Transverse colon (tissue), 4 donors: ENCODE data around the gene SLC25A25. TPM values are rescaled to one million over a fixed set of nuclear protein-coding genes. Genes with fewer than 3 reads are reported as not detected.
A peak's percentile ranks its signal among the peaks of the same experiment; 100 is the strongest.

Experiments used
- DNase-seq: peaks from one replicate; pipeline ENCODE4 v3.0.0-alpha.2; 2019
- H3K27ac ChIP-seq, 4 donors: fragments of 200-600 bp; sonication (generic); 2 replicates each; pipeline ENCODE4 v1.5.1; 2016 to 2018; ENCODE audit warnings: inconsistent platforms in 4 of 4
- H3K27me3 ChIP-seq: fragments of 200-600 bp; sonication (generic); 2 replicates; pipeline ENCODE4 v1.5.1; 2017; ENCODE audit warnings: inconsistent platforms
- H3K36me3 ChIP-seq, 4 donors: fragments of 200-600 bp; sonication (generic); 2 replicates each; pipeline ENCODE4 v1.5.1; 2017 to 2019; ENCODE audit warnings: inconsistent platforms in 4 of 4
- H3K4me1 ChIP-seq, 4 donors: fragments of 200-600 bp; sonication (generic); 2 replicates each; pipeline ENCODE4 v1.5.1; 2017 to 2020; ENCODE audit warnings: inconsistent platforms in 4 of 4
- H3K4me3 ChIP-seq, 4 donors: fragments of 200-600 bp; sonication (generic); 1 replicate in 1 of 4; 2 replicates in 3 of 4; pipeline versions ENCODE4 v1.5.1 to v1.6.1; 2017 to 2019; ENCODE audit warnings: inconsistent platforms in 4 of 4
- H3K9me3 ChIP-seq, 2 donors: fragments of 200-600 bp; sonication (generic); 2 replicates each; pipeline ENCODE4 v1.5.1; 2017 to 2019; ENCODE audit warnings: inconsistent platforms in 2 of 2
- EP300 ChIP-seq: sonication (generic); formaldehyde crosslinking; IDR thresholded peaks from one replicate; pipeline ENCODE4 v1.6.1; 2017; ENCODE audit warnings: antibody characterized with exemption, low read depth
- POLR2A ChIP-seq: fragments of 450-650 bp; IDR thresholded peaks from one replicate; pipeline ENCODE4 v1.6.1; 2016; ENCODE audit warnings: antibody characterized with exemption, mild to moderate bottlenecking, moderate library complexity
- POLR2AphosphoS5 ChIP-seq, 3 donors: sonication (generic); formaldehyde crosslinking; IDR thresholded peaks; one replicate each; pipeline ENCODE4 v1.6.1; 2016; ENCODE audit warnings: antibody characterized with exemption in 3 of 3
- WGBS, 2 donors: methylation state at CpG; one replicate each; pipeline ENCODE4 v1.1.5; 2018; ENCODE audit warnings: low coverage in 1 of 2; 5-methylcytosine and 5-hydroxymethylcytosine counted together
- in situ Hi-C, 4 donors: fragments of 200-750 bp; cut with MboI; loops; one replicate each; pipeline versions ENCODE4 v1.15.0 to v1.15.1; 2017; ENCODE audit warnings: low sequenced_read_pairs in 3 of 4, low pct_ligation_motif_present in 1 of 4, low pct_unique_long_range_greater_than_20kb in 1 of 4
- intact Hi-C: fragments of 100-400 bp; cut with DNase I; formaldehyde crosslinking; loops from one replicate; pipeline ENCODE4 v1.15.1; 2023; ENCODE audit warnings: low total_unique reads
- total RNA-seq, 4 donors: library from RNA; depleted of rRNA; stranded (reverse); fragments of >200 nt; gene quantifications; one replicate each; pipeline ENCODE4 v1.1.0, GENCODE V29; 2016
- TF ChIP-seq, protein P1 (sequence below), 5 experiments: fragments of 200-600 bp in 3 of 5; fragments of 450-650 bp in 2 of 5; sonication (generic) in 3 of 5; IDR thresholded peaks; 1 replicate in 2 of 5; 2 replicates in 3 of 5; pipeline ENCODE4 v1.5.1; 2016 to 2017; ENCODE audit warnings: antibody characterized with exemption in 5 of 5, inconsistent platforms in 3 of 5, mild to moderate bottlenecking in 2 of 5, moderate library complexity in 1 of 5

SLC25A25 gene
- total RNA-seq, 4 donors from 2014 or later: 25.5 to 35.5 (median 32.5) TPM

GRCh38 chr9:128065907-128066712 lies 1.9 kb upstream of the SLC25A25 start:
- H3K4me3 ChIP-seq: peak overlapping the region; percentile 6 to 61 (median 32)
- no peaks in the 10 kb centered on the region for H3K36me3 ChIP-seq
- H3K9me3 ChIP-seq: no peaks in the 10 kb centered on the region
- 80 to 94% methylated on average over 1 to 18 of the region's 18 CpGs for WGBS, 2 donors
- intact Hi-C loops: no loop called here
- no peak for DNase-seq
- H3K4me1 ChIP-seq: peaks cover 21 to 70% (median 51%) of the 10 kb centered on the region in 4 donors
- in situ Hi-C loops: no loop called here
- H3K27me3 ChIP-seq: no peaks in the 10 kb centered on the region
- peak overlapping the region; percentile 97 to 100 (median 99) for H3K27ac ChIP-seq
- no peak for TF ChIP-seq POLR2A
- TF ChIP-seq, protein P1, sequence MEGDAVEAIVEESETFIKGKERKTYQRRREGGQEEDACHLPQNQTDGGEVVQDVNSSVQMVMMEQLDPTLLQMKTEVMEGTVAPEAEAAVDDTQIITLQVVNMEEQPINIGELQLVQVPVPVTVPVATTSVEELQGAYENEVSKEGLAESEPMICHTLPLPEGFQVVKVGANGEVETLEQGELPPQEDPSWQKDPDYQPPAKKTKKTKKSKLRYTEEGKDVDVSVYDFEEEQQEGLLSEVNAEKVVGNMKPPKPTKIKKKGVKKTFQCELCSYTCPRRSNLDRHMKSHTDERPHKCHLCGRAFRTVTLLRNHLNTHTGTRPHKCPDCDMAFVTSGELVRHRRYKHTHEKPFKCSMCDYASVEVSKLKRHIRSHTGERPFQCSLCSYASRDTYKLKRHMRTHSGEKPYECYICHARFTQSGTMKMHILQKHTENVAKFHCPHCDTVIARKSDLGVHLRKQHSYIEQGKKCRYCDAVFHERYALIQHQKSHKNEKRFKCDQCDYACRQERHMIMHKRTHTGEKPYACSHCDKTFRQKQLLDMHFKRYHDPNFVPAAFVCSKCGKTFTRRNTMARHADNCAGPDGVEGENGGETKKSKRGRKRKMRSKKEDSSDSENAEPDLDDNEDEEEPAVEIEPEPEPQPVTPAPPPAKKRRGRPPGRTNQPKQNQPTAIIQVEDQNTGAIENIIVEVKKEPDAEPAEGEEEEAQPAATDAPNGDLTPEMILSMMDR (IDR thresholded peaks at IDR 0.05): no peak
- TF ChIP-seq POLR2AphosphoS5 (IDR thresholded peaks at IDR 0.05): no peak
- TF ChIP-seq EP300: no peak

- H3K27me3 ChIP-seq: no peaks in the 10 kb centered on the region
- DNase-seq: peak; percentile 97
- H3K36me3 ChIP-seq: no peaks in the 10 kb centered on the region
- H3K27ac ChIP-seq: peak within 1 kb of the TSS; percentile 97 to 100 (median 99)
- no peaks in the 10 kb centered on the region for H3K9me3 ChIP-seq
- intact Hi-C loops: no loop called here
- 0 to 41% methylated on average over 2 to 48 of the region's 54 CpGs for WGBS, 2 donors
- peaks cover 21 to 70% (median 53%) of the 10 kb centered on the region in 4 donors for H3K4me1 ChIP-seq
- TF ChIP-seq POLR2A: peak; percentile 65
- TF ChIP-seq, protein P1 (IDR thresholded peaks at IDR 0.05): peak in 1 of 5 experiments; percentile 11
- peak in 2 of 3 donors; percentile 53 to 74 for TF ChIP-seq POLR2AphosphoS5 (IDR thresholded peaks at IDR 0.05)
- no peak for TF ChIP-seq EP300
- H3K4me3 ChIP-seq: peak within 1 kb of the TSS; percentile 76 to 98 (median 82)
- in situ Hi-C loops: no loop called here
Measured at GRCh38 chr9:128066713-128067644, 1.1 kb upstream of the SLC25A25 start, which contains the start of gene NAIF1. TSS of gene NAIF1 (minus strand) at chr9:128067320. CDS start at chr9:128067101, 219 bp downstream.

DNA sequence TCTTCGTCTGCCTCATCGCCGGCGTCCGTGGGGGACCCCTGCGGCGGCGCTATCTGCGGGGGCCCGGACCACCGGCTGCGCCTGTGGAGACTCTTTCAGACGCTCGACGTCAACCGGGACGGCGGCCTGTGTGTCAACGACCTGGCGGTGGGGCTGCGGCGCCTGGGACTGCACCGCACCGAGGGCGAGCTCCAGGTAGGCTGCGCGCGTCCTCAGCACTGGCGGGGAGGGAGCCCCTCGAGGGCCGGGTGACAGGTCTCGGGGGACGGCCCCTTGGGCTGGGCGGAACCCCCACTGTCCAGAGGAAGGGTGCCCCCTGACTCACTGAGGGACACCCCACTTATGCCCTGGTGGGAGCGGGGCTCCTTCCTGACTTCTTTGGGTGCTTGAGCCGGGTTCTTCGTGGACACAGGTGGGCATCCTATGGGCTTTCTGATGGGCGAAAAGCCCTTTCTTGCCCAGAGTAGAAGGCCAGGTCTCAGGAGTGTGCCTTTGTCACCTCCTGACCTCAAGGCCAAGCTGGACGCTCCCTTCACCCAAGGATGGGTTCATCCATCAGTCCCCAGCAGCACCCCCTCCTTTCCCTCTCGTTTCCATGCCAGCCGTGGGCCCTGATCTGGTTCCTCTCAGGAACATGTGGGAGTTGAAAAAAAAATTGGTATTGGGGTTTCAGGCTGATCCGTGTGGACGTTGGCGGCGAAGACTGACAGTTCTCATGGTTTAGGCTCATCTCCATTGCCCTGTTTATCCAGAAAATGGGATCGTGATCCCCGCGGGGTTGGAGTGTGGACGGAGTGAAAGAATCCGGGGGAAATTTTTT lies 564 bp downstream of the SLC25A25 start:
- H3K4me1 ChIP-seq: peaks cover 37 to 74% (median 69%) of the 10 kb centered on the region in 4 donors
- WGBS, 2 donors: 0 to 4% methylated on average over 2 to 22 of the region's 50 CpGs
- no peaks in the 10 kb centered on the region for H3K9me3 ChIP-seq
- H3K27ac ChIP-seq: peak overlapping the region; percentile 97 to 100 (median 99)
- H3K27me3 ChIP-seq: no peaks in the 10 kb centered on the region
- in situ Hi-C loops: no loop called here
- no peaks in the 10 kb centered on the region for H3K36me3 ChIP-seq
- intact Hi-C loops: no loop called here
- TF ChIP-seq, protein P1 (IDR thresholded peaks at IDR 0.05): no peak
- TF ChIP-seq POLR2AphosphoS5 (IDR thresholded peaks at IDR 0.05): no peak
- TF ChIP-seq EP300: no peak
- no peak for TF ChIP-seq POLR2A
- peak overlapping the region; percentile 76 to 98 (median 82) for H3K4me3 ChIP-seq
- DNase-seq: peak; percentile 52
